SK-N-SH treated with all-trans-retinoic acid at 6 μM for 48 hours (cell line): ENCODE data around the gene MARS2.

ENCODE experiments used
- ATAC-seq: fragments of 200-7000 bp; cut with Tn5 transposase; 3 replicates; pipeline ENCODE4 v1.9.1; 2020; ENCODE audit warnings: mild to moderate bottlenecking, moderate library complexity
- ARNTL ChIP-seq: fragments of 450-650 bp; formaldehyde crosslinking; IDR thresholded peaks from 2 replicates; pipeline ENCODE4 v1.5.0; 2020; ENCODE audit warnings: low read depth, mild to moderate bottlenecking, moderate library complexity, borderline replicate concordance
- BACH2 ChIP-seq: fragments of 250-450 bp; sonication (Bioruptor Pico); IDR thresholded peaks from 2 replicates; pipeline ENCODE4 v1.9.0; 2021; ENCODE audit warnings: mild to moderate bottlenecking, borderline replicate concordance
- CREB5 ChIP-seq: fragments of 250-450 bp; sonication (Bioruptor Pico); IDR thresholded peaks from 2 replicates; pipeline ENCODE4 v1.5.1; 2020; ENCODE audit warnings: low read depth, mild to moderate bottlenecking, moderate library complexity
- CSDC2 ChIP-seq: fragments of 250-450 bp; sonication (Bioruptor Pico); IDR thresholded peaks from 2 replicates; pipeline ENCODE4 v1.5.0; 2020; ENCODE audit warnings: mild to moderate bottlenecking, moderate library complexity
- CSRNP3 ChIP-seq: fragments of 250-450 bp; sonication (Bioruptor Pico); IDR thresholded peaks from 2 replicates; pipeline ENCODE4 v1.5.1; 2021; ENCODE audit warnings: mild to moderate bottlenecking, moderate library complexity
- ESRRG ChIP-seq: fragments of 250-450 bp; sonication (Bioruptor Pico); IDR thresholded peaks from 2 replicates; pipeline ENCODE4 v1.6.1; 2021; ENCODE audit warnings: mild to moderate bottlenecking
- ISL1 ChIP-seq: fragments of 250-450 bp; sonication (Bioruptor Pico); IDR thresholded peaks from 2 replicates; pipeline ENCODE4 v2.1.2; 2022; ENCODE audit warnings: mild to moderate bottlenecking, moderate library complexity
- OSR1 ChIP-seq: fragments of 250-450 bp; sonication (Bioruptor Pico); IDR thresholded peaks from 2 replicates; pipeline ENCODE4 v1.8.0; 2022; ENCODE audit warnings: moderate library complexity, mild to moderate bottlenecking, inconsistent platforms
- TCF4 ChIP-seq: fragments of 250-450 bp; sonication (Bioruptor Pico); IDR thresholded peaks from 2 replicates; pipeline ENCODE4 v1.8.0; 2021; ENCODE audit warnings: mild to moderate bottlenecking, moderate library complexity, borderline replicate concordance
- TSHZ2 ChIP-seq: fragments of 250-450 bp; sonication (Bioruptor Pico); IDR thresholded peaks from 2 replicates; pipeline ENCODE4 v1.5.0; 2020; ENCODE audit warnings: mild to moderate bottlenecking, moderate library complexity
- ZC3H10 ChIP-seq: fragments of 250-450 bp; sonication (Bioruptor Pico); IDR thresholded peaks from 2 replicates; pipeline ENCODE4 v1.5.1; 2021; ENCODE audit warnings: mild to moderate bottlenecking, moderate library complexity
- ZNF70 ChIP-seq: fragments of 450-650 bp; formaldehyde crosslinking; IDR thresholded peaks from 2 replicates; pipeline ENCODE4 v1.5.0; 2020; ENCODE audit warnings: mild to moderate bottlenecking, moderate library complexity
- ZNF8 ChIP-seq: fragments of 450-650 bp; formaldehyde crosslinking; IDR thresholded peaks from 2 replicates; pipeline ENCODE4 v1.5.0; 2020; ENCODE audit warnings: mild to moderate bottlenecking, moderate library complexity
- TF ChIP-seq, protein P1 (sequence below): fragments of 250-450 bp; sonication (Bioruptor Pico); IDR thresholded peaks from 2 replicates; pipeline ENCODE4 v1.8.0; 2021; ENCODE audit warnings: low read depth, mild to moderate bottlenecking, moderate library complexity, borderline replicate concordance

MARS2 gene

GRCh38 chr2:197672371-197672893 lies 32.7 kb upstream of the MARS2 start:
- TF ChIP-seq ISL1 (CRISPR knock-in tag) (no peak), BACH2 (no peak)
- TF ChIP-seq, all 23 proteins: peak for 0
- no peak for ATAC-seq

- ATAC-seq = no peak
- TF ChIP-seq CSDC2 (CRISPR knock-in tag) (no peak), ZNF8 (no peak), ARNTL (CRISPR knock-in tag) (no peak), CREB5 (CRISPR knock-in tag) (no peak), ZC3H10 (CRISPR knock-in tag) (no peak), CSRNP3 (no peak), ZNF70 (CRISPR knock-in tag) (no peak), TSHZ2 (no peak), ISL1 (CRISPR knock-in tag) (no peak)
Observed at GRCh38 chr2:197673106-197673505, 32.1 kb upstream of the MARS2 start.

DNA sequence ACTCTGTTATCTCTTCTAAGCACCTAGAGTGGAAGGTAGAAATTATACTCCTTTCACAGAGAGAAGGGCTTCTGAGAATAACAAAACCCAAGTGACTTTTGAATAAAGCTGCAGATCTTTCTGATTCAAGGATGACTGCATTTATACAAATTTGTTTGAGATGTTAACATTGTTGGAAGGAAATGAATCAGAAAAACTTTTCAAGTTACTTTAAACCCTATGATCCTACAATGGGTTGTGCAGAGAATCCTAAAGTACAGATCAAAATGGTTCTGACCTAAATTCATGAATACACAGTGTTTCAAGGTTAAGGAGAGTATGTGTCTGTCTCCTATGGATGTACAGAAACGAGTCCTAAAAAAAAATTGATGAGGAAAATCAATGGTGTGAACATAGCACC lies 31.6 kb upstream of the MARS2 start:
- ATAC-seq = no peak
- no peak for TF ChIP-seq ISL1 (CRISPR knock-in tag)

GRCh38 chr2:197674060-197674459 lies 31.1 kb upstream of the MARS2 start:
- ATAC-seq = no peak
- TF ChIP-seq TCF4 (CRISPR knock-in tag) (no peak), ZC3H10 (CRISPR knock-in tag) (no peak), ESRRG (CRISPR knock-in tag) (no peak), ISL1 (CRISPR knock-in tag) (no peak), TSHZ2 (no peak), CREB5 (CRISPR knock-in tag) (no peak), OSR1 (CRISPR knock-in tag) (no peak), CSRNP3 (no peak)
- TF ChIP-seq, protein P1, sequence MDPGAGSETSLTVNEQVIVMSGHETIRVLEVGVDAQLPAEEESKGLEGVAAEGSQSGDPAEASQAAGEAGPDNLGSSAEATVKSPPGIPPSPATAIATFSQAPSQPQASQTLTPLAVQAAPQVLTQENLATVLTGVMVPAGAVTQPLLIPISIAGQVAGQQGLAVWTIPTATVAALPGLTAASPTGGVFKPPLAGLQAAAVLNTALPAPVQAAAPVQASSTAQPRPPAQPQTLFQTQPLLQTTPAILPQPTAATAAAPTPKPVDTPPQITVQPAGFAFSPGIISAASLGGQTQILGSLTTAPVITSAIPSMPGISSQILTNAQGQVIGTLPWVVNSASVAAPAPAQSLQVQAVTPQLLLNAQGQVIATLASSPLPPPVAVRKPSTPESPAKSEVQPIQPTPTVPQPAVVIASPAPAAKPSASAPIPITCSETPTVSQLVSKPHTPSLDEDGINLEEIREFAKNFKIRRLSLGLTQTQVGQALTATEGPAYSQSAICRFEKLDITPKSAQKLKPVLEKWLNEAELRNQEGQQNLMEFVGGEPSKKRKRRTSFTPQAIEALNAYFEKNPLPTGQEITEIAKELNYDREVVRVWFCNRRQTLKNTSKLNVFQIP (CRISPR knock-in tag) = no peak
